ENCODE results near the gene ZSCAN30.

DNA sequence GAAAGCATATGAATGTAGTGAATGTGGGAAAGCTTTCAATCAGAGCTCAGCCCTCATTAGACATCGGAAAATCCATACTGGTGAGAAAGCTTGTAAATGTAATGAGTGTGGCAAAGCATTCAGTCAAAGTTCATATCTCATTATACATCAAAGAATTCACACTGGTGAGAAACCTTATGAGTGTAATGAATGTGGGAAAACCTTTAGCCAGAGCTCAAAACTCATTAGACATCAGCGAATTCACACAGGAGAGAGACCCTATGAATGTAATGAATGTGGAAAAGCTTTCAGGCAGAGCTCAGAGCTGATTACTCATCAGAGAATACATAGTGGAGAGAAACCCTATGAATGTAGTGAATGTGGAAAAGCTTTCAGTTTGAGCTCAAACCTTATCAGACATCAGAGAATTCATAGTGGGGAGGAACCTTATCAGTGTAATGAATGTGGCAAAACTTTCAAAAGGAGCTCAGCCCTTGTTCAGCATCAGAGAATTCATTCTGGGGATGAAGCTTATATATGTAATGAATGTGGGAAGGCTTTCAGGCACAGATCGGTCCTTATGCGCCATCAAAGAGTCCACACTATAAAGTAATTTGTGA lies 44.2 kb downstream of the ZSCAN30 start:
- TF ChIP-seq RORA (CRISPR knock-in tag; IDR thresholded peaks at IDR 0.05) (no peak), ATF3 (CRISPR knock-in tag; IDR thresholded peaks at IDR 0.05) (no peak), ZIK1 (CRISPR knock-in tag; IDR thresholded peaks at IDR 0.05; ENCODE audit: borderline replicate concordance, low read depth) (no peak), TAF1 (CRISPR knock-in tag; IDR thresholded peaks at IDR 0.05) (no peak)

Measured in HepG2 (cell line).